Activated naive CD8-positive, alpha-beta T cell treated with anti-CD3 and anti-CD28 coated beads, Interleukin-2, amount 50 U/mL, for 16 hours (primary cell): Measurements from ENCODE around the gene NTF3.

Experiments used
- DNase-seq: peaks from one replicate; pipeline ENCODE4 v3.0.0-alpha.2; 2020; ENCODE audit warnings: low read depth, low spot score

NTF3 gene

GRCh38 chr12:5487076-5487475 lies 55.2 kb downstream of the NTF3 start:
- no peak for DNase-seq

- no peak for DNase-seq
Measured at GRCh38 chr12:5487948-5488625, 56.2 kb downstream of the NTF3 start.

DNA sequence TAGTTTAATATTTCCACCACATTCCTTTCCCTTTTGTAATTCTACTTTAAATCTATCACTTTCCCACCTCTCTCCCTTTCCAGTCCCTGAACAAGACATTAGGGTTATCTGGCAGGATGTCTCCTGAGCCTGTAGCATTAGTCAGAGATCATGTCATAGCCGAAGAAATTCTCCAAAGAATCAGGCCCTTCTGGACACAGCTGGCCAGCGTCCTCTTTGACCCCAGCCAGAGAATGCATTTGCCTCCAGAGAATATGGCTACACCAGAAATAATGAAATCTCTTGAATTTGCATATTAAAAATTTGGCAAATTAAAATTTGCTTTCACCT lies 56.7 kb downstream of the NTF3 start:
- DNase-seq: no peak

DNA sequence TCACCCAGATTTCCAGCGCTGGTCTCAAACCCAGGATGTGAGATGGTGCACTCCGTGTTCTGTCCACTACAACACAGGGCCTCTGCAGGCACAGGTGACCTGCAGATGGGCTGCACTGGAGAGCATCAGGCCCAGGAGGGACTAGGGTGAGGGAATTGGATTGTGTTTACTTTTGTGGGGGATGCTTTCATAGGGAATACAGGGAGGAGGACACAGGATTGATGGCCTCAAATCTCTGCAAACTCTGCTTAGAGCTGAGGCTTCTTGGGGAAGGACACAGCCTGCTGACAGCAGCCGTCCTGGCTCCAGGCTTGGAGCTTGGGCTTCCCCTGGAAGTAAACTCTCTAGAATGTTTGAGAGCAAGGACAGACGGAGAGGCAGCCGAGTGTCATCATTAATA lies 57.1 kb downstream of the NTF3 start:
- no peak for DNase-seq

DNA sequence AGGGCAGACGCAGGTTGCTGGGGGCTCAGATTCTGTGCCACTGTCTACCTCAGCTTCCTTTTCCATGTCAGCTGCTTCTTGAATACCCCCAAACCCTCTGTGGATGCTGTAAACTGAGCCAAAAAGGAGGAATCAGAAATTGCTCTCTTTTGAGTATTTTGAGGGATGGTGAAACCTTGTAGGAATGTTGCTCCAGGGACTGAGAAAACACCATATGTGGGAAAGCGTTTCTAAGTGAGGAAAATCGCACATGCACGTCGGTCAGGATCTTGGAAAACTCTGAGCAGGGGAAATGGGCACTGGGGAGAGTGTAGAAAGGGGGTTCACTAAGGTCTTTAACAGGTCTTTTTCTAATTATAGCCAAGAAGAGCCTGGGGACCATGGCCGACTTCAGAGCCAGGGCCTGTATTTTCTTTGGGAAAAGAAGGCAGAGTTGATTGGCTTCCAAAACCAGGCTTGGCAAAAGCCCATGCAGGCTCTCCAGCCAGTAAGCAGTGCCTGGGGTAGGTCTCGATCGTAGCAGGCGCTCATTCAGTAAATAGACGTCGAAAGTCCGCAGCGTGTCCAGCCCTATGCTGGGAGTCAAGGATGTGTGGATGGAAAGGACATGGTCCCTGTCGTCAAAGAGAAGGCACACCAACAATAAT lies 58.0 kb downstream of the NTF3 start:
- no peak for DNase-seq

DNA sequence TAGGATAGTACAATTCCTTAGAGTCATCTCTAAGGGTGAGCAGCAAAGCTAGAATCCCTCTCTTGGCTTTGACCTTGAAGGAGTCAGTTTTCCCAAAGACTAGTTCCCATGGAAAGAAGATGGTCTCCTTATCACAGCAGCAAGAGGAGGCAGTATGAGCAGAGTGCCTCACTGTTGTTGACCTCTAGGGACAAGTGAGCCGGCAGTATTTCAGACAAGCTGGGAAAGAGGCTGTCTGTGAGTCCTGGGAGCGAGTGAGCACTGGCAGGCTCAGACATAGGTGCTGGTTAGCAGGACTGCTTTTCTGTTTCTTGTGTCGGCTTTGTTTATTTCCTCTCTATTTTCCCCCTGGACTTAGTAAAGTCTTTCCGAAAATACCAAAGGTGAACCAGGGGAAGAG lies 60.7 kb downstream of the NTF3 start:
- no peak for DNase-seq

GRCh38 chr12:5493018-5493417 lies 61.1 kb downstream of the NTF3 start:
- no peak for DNase-seq

GRCh38 chr12:5494343-5494742 lies 62.4 kb downstream of the NTF3 start:
- no peak for DNase-seq

DNA sequence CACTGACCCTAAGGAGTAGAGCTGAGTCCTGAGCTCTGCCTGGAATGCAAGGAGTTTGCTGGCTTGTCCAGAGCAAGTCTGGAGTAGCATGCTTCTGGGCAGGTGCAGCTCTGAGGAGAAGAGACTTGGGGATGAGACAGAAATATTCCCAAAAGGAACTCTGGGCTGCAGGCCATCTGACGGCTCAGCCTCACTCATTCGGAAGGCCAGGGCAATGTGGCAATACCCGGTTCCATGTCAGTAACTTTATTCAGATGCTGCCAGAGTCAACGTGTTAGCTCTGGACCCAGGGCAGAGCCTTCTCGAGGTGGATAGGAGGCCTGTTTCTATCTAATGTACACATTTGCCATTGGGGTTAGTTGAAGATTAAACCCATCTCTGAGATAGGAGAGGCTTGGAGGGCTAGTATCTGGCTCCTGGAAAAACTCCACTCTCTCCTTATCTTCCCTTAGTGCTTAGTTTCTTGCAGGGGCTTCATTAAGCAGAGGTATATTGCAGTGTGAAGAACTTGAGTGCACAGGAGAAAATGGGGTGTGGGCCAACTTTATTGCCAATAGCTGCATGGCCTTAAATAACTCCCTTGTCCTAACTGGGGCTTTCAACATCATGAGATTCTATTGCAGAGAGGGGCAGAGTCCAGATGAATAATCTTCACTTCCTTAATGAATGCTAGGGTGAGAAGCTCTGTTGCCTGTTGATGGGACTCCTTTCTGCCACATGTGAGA lies 65.6 kb downstream of the NTF3 start:
- no peak for DNase-seq

DNA sequence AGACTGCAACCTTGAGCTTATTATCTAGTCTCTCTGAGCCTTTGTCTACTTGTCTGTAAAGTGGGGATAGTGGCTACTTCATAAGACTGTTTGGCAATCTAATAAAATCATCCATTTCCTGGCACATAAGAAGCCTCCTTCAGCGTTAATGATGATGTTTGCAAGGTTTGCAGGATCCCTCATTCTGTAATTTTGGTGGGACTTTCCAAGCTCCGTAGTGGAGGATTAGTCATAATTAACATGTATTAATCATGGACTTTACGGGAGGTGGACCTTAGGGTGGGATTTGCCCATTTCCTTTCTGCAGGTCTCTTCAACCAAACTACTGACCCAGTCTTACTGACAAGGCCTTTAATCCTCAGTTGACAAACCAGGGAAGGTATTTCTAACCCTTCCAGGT lies 66.2 kb downstream of the NTF3 start:
- DNase-seq: no peak

DNA sequence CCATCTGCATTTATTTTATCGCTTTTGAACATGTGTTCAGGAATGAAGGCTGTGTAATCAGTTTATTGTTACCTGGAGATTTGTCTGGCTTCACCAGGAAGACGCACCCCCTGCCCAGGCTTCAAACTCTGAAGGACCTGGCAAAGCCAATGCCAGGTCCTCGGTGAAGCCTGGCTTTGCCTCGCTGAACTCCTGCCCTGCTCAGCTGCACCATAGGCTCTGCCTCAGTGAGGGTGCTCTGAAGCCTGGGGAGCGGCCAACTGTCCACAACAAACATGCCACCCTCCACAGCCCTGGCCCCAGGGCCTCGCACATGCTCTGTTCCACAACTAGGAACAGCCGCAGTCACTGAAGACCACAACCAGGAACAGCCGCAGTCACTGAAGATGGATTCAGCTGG lies 66.9 kb downstream of the NTF3 start:
- no peak for DNase-seq

DNA sequence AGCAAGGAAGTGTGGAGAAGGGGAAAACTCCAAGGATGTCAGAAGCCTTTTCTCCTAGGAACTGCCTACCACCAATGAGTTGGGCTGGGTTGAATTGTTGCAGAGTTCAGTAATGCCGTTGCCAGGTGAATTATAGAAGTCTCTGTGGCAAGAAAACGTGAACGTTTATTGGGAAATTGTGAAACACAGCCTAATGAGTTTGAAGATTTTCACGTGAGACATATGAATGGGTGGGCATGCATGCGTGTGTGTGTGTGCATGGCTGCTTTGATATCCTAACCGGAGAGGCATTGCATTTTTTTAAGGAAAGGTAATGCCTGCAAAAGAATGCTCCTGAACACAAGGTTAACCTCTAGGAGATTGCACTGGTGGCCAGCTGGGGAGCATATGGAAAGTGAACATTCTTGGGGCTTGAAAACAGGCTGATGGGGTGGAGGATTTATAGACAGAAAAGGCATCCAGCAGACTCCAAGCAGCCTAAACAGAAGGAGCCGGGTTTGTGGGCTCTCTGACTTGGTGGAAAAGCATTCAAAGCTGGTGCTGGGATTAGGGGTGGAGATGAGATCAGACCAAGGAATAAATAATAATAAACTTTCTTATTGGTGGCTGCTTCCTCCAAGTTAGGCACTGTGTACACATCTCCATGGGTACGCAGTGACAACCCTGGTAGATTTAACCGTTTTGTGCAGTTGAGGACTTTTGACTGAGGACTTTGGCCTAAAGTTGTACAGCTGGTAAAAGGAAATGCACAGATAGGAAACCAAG lies 67.8 kb downstream of the NTF3 start:
- DNase-seq: no peak

GRCh38 chr12:5500331-5500659 lies 68.4 kb downstream of the NTF3 start:
- DNase-seq: no peak

- DNase-seq: no peak
Measured at GRCh38 chr12:5503774-5504173, 71.9 kb downstream of the NTF3 start.

DNA sequence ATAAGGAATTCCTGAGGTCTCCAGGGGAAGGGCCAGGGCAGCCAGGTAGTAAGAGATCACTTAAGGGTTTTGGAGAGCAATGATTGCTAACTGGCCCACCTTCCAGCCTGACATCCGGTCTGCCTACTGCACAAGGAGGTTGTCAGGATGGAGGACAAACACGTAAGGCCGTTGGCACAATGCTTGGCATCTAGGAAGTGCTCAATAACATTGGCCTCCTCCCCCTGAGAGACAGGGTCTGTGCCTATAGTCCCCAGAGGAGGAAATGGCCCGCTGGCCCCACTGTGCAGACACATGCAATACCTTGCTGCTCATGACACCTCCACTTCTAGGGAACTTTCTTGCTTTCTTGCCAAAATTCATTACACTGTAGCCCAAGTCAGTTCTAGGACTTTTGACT lies 73.2 kb downstream of the NTF3 start:
- DNase-seq: no peak

GRCh38 chr12:5505751-5506150 lies 73.8 kb downstream of the NTF3 start:
- no peak for DNase-seq

GRCh38 chr12:5506295-5506694 lies 74.4 kb downstream of the NTF3 start:
- no peak for DNase-seq

DNA sequence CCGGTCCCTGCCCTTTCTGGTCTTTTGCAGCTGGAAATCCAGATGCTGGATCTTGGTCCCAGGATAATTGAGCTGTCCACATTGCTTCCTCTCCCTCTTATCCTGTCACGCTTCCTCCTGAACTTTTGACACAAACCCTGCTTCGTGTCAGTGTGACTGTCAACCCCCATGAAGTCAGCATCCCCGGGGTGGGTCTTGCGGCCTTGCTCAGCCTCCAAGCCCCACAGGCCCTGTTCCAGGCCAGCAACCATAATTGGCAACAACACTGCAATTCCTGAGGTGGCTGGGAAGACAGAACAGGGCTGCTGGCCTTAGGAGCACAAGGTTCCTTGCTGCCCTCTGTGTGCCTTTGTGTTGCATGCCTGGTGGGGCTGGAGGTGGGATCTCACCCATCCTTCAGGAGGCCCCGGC lies 74.9 kb downstream of the NTF3 start:
- no peak for DNase-seq

DNA sequence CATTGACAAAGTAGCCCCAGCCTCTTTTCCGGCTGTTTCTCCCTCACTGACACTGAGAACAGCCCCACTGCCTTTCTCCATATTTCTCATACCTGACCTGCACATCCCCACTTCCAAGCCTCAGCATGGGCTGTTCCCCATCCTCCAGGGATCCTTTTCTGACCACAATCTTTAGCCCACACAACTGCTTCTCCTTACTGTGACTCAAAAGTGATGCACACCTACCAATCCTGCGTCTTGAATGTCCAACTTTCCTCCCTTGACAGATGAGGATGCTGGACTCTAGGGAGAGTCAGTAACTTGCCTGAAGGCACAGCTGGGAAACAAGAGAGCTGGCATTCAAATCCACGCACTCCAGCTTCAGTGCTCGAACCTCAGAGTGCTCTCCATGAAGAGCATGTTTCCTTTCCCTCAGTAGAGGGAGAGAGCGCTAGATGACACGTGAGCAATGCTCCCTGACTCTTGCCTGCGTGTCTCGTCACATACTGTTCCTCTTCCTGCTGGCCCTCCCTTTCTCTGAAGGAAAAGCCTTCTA lies 75.6 kb downstream of the NTF3 start:
- no peak for DNase-seq

DNA sequence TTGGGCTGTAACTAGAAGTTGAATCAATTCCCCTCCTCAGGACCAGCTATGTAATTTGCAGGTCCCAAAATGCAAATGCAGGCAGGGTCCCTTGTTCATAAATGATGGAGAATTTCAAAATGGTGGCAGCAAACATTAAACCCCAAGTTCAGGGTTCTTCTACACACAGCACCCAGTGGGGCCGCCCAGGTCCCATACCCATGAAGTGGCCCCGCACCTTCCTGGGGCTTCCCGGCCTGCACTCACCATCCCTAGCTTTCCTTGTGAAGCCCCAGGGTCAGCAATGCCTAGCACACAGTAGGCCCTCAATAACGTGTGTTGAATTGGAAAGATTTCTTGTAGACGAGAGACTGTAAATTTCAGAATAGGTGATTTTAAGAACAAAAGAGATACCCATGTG lies 76.0 kb downstream of the NTF3 start:
- DNase-seq: no peak

DNA sequence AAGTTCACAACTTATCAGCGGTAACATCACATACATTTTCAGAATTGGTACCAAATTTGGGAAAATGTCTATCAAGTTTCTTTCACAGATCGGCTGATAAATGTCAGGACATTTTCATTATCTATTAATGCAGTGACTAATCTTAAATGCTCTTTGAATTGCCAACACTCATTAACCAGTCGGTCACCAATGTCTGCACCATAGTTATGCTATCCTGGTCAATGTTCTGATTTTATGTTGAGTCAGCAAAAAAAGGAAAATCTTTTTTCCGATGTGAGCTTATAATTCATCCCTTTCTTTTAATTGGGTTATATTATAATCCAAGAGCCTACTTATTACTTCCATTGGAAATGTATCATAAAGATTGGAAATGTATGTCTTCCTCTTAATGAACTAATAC lies 77.2 kb downstream of the NTF3 start:
- no peak for DNase-seq

DNA sequence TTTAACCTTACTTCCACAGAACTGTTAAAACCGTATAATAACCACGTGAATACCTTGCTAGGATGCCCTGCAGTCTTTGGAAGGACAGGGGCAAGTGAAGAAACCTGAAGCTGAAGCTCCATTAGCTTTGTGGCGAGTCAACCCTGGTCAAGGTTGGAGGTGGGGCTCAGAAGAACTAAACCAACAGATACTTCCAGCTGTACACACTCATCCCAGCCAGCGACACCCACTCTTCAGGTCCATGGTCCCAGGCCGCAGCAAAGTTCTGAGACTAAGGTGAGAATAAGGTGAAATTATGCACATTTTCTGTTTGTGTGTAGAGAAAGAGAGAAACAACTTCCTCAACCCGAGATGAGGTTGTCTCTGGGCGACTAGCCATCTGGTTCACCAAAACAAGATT lies 77.6 kb downstream of the NTF3 start:
- DNase-seq: no peak
